Mesothelial cell of epicardium (in vitro differentiated cells): Measurements from ENCODE around the gene MCCD1. TPM values are rescaled to one million over a fixed set of nuclear protein-coding genes. Genes with fewer than 3 reads are reported as not detected.

Experiments used
- DNase-seq, 2 experiments: peaks; one replicate each; pipeline ENCODE4 v3.0.0; 2021; ENCODE audit warnings: low spot score in 2 of 2; ENCODE audit not compliant: unreplicated experiment in 2 of 2
- H3K27ac Mint-ChIP-seq: 2 replicates; pipeline ENCODE4 v1.8.0; 2021; ENCODE audit warnings: mixed read lengths
- H3K27me3 Mint-ChIP-seq: 2 replicates; pipeline ENCODE4 v1.8.0; 2021; ENCODE audit warnings: low read depth, mixed read lengths
- H3K36me3 Mint-ChIP-seq: 2 replicates; pipeline ENCODE4 v1.8.0; 2021; ENCODE audit warnings: mixed read lengths
- H3K4me1 Mint-ChIP-seq: 2 replicates; pipeline ENCODE4 v1.8.0; 2021; ENCODE audit warnings: mixed read lengths
- H3K4me3 Mint-ChIP-seq: 2 replicates; pipeline ENCODE4 v1.8.0; 2021; ENCODE audit warnings: mild to moderate bottlenecking, moderate library complexity, mixed read lengths
- H3K9me3 Mint-ChIP-seq: 2 replicates; pipeline ENCODE4 v1.8.0; 2021; ENCODE audit warnings: mixed read lengths
- total RNA-seq: library from RNA; stranded (reverse); gene quantifications from 3 replicates; pipeline ENCODE4 v1.2.1, GENCODE V29; 2021
- TF ChIP-seq, protein P1 (sequence below): fragments of 200-600 bp; sonication (generic); IDR thresholded peaks from one replicate; pipeline ENCODE4 v1.5.0; 2021; ENCODE audit warnings: antibody characterized with exemption; ENCODE audit not compliant: unreplicated experiment

Gene MCCD1
- total RNA-seq, 1 donor from 2014 or later = not detected

DNA sequence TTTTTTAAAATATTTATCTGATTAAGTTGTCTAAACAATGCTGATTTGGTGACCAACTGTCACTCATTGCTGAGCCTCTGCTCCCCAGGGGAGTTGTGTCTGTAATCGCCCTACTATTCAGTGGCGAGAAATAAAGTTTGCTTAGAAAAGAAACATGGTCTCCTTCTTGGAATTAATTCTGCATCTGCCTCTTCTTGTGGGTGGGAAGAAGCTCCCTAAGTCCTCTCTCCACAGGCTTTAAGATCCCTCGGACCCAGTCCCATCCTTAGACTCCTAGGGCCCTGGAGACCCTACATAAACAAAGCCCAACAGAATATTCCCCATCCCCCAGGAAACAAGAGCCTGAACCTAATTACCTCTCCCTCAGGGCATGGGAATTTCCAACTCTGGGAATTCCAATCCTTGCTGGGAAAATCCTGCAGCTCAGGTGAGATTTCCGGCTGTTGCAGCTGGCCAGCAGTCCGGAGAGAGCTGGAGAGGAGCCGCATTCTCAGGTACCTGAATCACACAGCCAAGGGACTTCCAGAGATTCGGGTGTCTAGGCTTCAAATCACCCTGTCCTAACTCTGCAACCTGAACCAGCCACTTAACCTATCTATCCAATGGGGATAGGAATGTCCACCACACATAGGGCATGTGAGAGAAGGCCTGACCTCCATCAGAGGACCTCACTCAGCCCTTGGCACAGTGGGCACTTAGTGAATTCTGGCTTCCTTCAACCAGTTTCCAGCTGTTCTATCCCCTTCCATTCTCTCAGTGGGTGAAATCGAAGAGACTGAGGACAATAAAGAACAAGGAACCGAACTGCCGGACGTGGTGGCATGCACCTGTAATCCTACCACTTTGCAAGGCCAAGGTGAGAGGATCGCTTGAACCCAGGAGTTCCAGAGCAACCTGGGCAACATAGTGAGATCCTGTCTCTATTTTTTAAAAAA is 49.7 kb downstream of the MCCD1 start:
- TF ChIP-seq, protein P1, sequence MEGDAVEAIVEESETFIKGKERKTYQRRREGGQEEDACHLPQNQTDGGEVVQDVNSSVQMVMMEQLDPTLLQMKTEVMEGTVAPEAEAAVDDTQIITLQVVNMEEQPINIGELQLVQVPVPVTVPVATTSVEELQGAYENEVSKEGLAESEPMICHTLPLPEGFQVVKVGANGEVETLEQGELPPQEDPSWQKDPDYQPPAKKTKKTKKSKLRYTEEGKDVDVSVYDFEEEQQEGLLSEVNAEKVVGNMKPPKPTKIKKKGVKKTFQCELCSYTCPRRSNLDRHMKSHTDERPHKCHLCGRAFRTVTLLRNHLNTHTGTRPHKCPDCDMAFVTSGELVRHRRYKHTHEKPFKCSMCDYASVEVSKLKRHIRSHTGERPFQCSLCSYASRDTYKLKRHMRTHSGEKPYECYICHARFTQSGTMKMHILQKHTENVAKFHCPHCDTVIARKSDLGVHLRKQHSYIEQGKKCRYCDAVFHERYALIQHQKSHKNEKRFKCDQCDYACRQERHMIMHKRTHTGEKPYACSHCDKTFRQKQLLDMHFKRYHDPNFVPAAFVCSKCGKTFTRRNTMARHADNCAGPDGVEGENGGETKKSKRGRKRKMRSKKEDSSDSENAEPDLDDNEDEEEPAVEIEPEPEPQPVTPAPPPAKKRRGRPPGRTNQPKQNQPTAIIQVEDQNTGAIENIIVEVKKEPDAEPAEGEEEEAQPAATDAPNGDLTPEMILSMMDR = no peak
- Mint-ChIP-seq H3K4me3 (no peak overlapping the region), H3K27me3 (peaks cover 2% of the 10 kb centered on the region), H3K4me1 (peaks cover 16% of the 10 kb centered on the region), H3K27ac (peak overlapping the region; percentile 83), H3K9me3 (no peaks in the 10 kb centered on the region), H3K36me3 (no peaks in the 10 kb centered on the region)
- no peak for DNase-seq

DNA sequence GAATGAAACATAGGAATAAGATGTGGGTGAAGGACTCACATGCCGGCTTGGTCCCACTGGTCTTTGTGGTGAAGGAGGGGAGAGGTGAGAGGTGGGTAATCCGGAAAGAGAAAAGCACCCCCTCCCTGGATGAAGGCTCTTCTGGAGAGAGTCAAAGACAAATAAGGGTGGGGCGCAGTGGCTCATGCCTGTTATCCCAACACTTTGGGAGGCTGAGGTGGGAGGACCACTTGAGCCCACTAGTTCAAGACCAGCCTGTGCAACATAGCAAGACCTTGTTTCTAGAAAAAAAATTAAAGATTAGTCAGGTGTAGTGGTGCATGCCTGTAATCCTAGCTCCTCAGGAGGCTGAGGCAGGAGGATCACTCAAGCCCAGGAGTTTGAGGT is 50.4 kb downstream of the MCCD1 start:
- peaks cover 16% of the 10 kb centered on the region for H3K4me1 Mint-ChIP-seq
- no peak for DNase-seq

More for the DNA sequence above, 50.4 kb downstream of the MCCD1 start:
- H3K9me3 Mint-ChIP-seq = no peaks in the 10 kb centered on the region
- H3K27me3 Mint-ChIP-seq = peaks cover 2% of the 10 kb centered on the region
- H3K27ac Mint-ChIP-seq = no peak overlapping the region
- no peaks in the 10 kb centered on the region for H3K36me3 Mint-ChIP-seq
- H3K4me3 Mint-ChIP-seq = no peak overlapping the region
- TF ChIP-seq, protein P1 = no peak

Other genes starting within 250 kb of the MCCD1 start
- gene HLA-B, start 171.8 kb upstream of the MCCD1 start, total RNA-seq = 43.9 to 47.7 TPM (median 46.6 TPM) in 3 replicates
- 14.1 to 16.1 TPM (median 15.5 TPM) in 3 replicates for gene MICA, start 125.4 kb upstream of the MCCD1 start, total RNA-seq
- 0.31 TPM in 1 of 3 replicates, not detected in the others for gene MICB, start 30.8 kb upstream of the MCCD1 start, total RNA-seq
- 635 to 649 TPM (median 647 TPM) in 3 replicates for gene DDX39B, start 13.0 kb downstream of the MCCD1 start, total RNA-seq
- 2.2 to 2.7 TPM (median 2.5 TPM) in 3 replicates for gene ATP6V1G2, start 17.6 kb downstream of the MCCD1 start, total RNA-seq
- 27.7 to 28.2 TPM (median 28.1 TPM) in 3 replicates for gene NFKBIL1, start 18.6 kb downstream of the MCCD1 start, total RNA-seq
- 0.16 to 0.18 TPM in 2 of 3 replicates, not detected in the other for gene LTA, start 43.3 kb downstream of the MCCD1 start, total RNA-seq
- 0.52 to 0.60 TPM (median 0.60 TPM) in 3 replicates for gene TNF, start 46.6 kb downstream of the MCCD1 start, total RNA-seq
- 0.32 TPM in 1 of 3 replicates, not detected in the others for gene LTB, start 53.5 kb downstream of the MCCD1 start, total RNA-seq
- gene LST1, start 57.3 kb downstream of the MCCD1 start, total RNA-seq = 0.60 to 0.77 TPM in 2 of 3 replicates, not detected in the other
- not detected in 3 replicates for gene NCR3, start 64.0 kb downstream of the MCCD1 start, total RNA-seq
- gene AIF1, start 86.3 kb downstream of the MCCD1 start, total RNA-seq = 5.1 to 6.0 TPM (median 5.1 TPM) in 3 replicates
- gene PRRC2A, start 91.8 kb downstream of the MCCD1 start, total RNA-seq = 273 to 290 TPM (median 288 TPM) in 3 replicates
- 327 to 338 TPM (median 338 TPM) in 3 replicates for gene BAG6, start 123.7 kb downstream of the MCCD1 start, total RNA-seq
- gene APOM, start 126.9 kb downstream of the MCCD1 start, total RNA-seq = 2.4 to 3.4 TPM (median 3.1 TPM) in 3 replicates
- gene C6orf47, start 131.8 kb downstream of the MCCD1 start, total RNA-seq = 19.0 to 19.3 TPM (median 19.2 TPM) in 3 replicates
- 12.7 to 14.8 TPM (median 14.3 TPM) in 3 replicates for gene GPANK1, start 136.0 kb downstream of the MCCD1 start, total RNA-seq
- gene CSNK2B, start 137.1 kb downstream of the MCCD1 start, total RNA-seq = 155 to 157 TPM (median 157 TPM) in 3 replicates
- gene LY6G5B, start 141.0 kb downstream of the MCCD1 start, total RNA-seq = 34.2 to 37.5 TPM (median 36.5 TPM) in 3 replicates
- gene LY6G5C, start 152.1 kb downstream of the MCCD1 start, total RNA-seq = 1.5 to 2.3 TPM (median 2.3 TPM) in 3 replicates
- gene ABHD16A, start 174.4 kb downstream of the MCCD1 start, total RNA-seq = 54.1 to 55.4 TPM (median 54.6 TPM) in 3 replicates
- not detected in 3 replicates for gene LY6G6F, start 177.9 kb downstream of the MCCD1 start, total RNA-seq
- 0.67 to 1.8 TPM (median 0.82 TPM) in 3 replicates for gene LY6G6D, start 186.4 kb downstream of the MCCD1 start, total RNA-seq
- gene LY6G6C, start 192.8 kb downstream of the MCCD1 start, total RNA-seq = 0.89 to 1.4 TPM (median 1.3 TPM) in 3 replicates
- 0.16 to 0.33 TPM (median 0.25 TPM) in 3 replicates for gene MPIG6B, start 194.4 kb downstream of the MCCD1 start, total RNA-seq
- 142 to 144 TPM (median 143 TPM) in 3 replicates for gene DDAH2, start 200.3 kb downstream of the MCCD1 start, total RNA-seq
- 133 to 139 TPM (median 136 TPM) in 3 replicates for gene CLIC1, start 207.6 kb downstream of the MCCD1 start, total RNA-seq
- gene MSH5, start 211.0 kb downstream of the MCCD1 start, total RNA-seq = 38.6 to 48.2 TPM (median 42.9 TPM) in 3 replicates
- gene SAPCD1, start 233.7 kb downstream of the MCCD1 start, total RNA-seq = 8.7 to 12.8 TPM (median 11.6 TPM) in 3 replicates
- 1.5 to 1.8 TPM (median 1.6 TPM) in 3 replicates for gene VWA7, start 248.4 kb downstream of the MCCD1 start, total RNA-seq